Neural cell (in vitro differentiated cells): ENCODE data around the gene GNG4. TPM values are rescaled to one million over a fixed set of nuclear protein-coding genes. Genes with fewer than 3 reads are reported as not detected.

Experiments used
- H2AFZ ChIP-seq: fragments of 200-600, 300-800 bp; sonication (generic), shearing (Covaris generic); 2 replicates; pipeline ENCODE4 v1.6.0; 2014; ENCODE audit warnings: low read depth, mild to moderate bottlenecking, antibody characterized with exemption, low read length, moderate library complexity
- H3F3A ChIP-seq: fragments of 200-600 bp; shearing (Covaris generic); 2 replicates; pipeline ENCODE4 v1.6.1; 2016; ENCODE audit warnings: mild to moderate bottlenecking, moderate library complexity, mixed read lengths, antibody characterized with exemption, low read length; ENCODE audit not compliant: insufficient read depth, poor library complexity, severe bottlenecking
- H3K27ac ChIP-seq: fragments of 200-600, 300-800 bp; sonication (generic), shearing (Covaris generic); 2 replicates; pipeline ENCODE4 v1.5.1; 2014; ENCODE audit warnings: mild to moderate bottlenecking, low read length, moderate library complexity
- H3K27me3 ChIP-seq: fragments of 300-800, 200-600 bp; sonication (generic), shearing (Covaris generic); 2 replicates; pipeline ENCODE4 v1.6.0; 2014; ENCODE audit warnings: mild to moderate bottlenecking, low read depth, low read length, moderate library complexity; ENCODE audit not compliant: insufficient read depth
- H3K36me3 ChIP-seq: fragments of 300-800, 200-600 bp; sonication (generic), shearing (Covaris generic); 2 replicates; pipeline ENCODE4 v1.5.1; 2014; ENCODE audit warnings: mild to moderate bottlenecking, antibody characterized with exemption, low read length, moderate library complexity; ENCODE audit not compliant: insufficient read depth
- H3K4me2 ChIP-seq: fragments of 300-800, 200-600 bp; sonication (generic), shearing (Covaris generic); 2 replicates; pipeline ENCODE4 v1.6.0; 2014; ENCODE audit warnings: mild to moderate bottlenecking, low read length
- H3K4me3 ChIP-seq: fragments of 300-800, 200-600 bp; sonication (generic), shearing (Covaris generic); 2 replicates; pipeline ENCODE4 v1.5.1; 2014; ENCODE audit warnings: mild to moderate bottlenecking, low read length, moderate library complexity
- H3K79me2 ChIP-seq: fragments of 200-600 bp; shearing (Covaris generic); replicated peaks from 2 replicates; pipeline ENCODE4 v1.6.0; 2014; ENCODE audit warnings: mild to moderate bottlenecking, low read length, moderate library complexity; ENCODE audit not compliant: insufficient read depth
- H3K9ac ChIP-seq: fragments of 300-800, 200-600 bp; sonication (generic), shearing (Covaris generic); 2 replicates; pipeline ENCODE4 v1.6.1; 2016; ENCODE audit warnings: mild to moderate bottlenecking, low read length, mixed read lengths
- H3K9me2 ChIP-seq: fragments of 200-600 bp; shearing (Covaris generic); 2 replicates; pipeline ENCODE4 v1.6.1; 2016; ENCODE audit warnings: mild to moderate bottlenecking, low read length, mixed read lengths; ENCODE audit not compliant: insufficient read depth
- H3K9me3 ChIP-seq: fragments of 200-600, 300-800 bp; sonication (generic), shearing (Covaris generic); 2 replicates; pipeline ENCODE4 v1.6.1; 2016; ENCODE audit warnings: mild to moderate bottlenecking, mixed run types, low read length, moderate library complexity, mixed read lengths
- H4K20me1 ChIP-seq: fragments of 200-600 bp; shearing (Covaris generic); 2 replicates; pipeline ENCODE4 v1.6.1; 2016; ENCODE audit warnings: mild to moderate bottlenecking, mixed run types; ENCODE audit not compliant: insufficient read depth
- EP300 ChIP-seq: fragments of 450-650 bp; conservative IDR thresholded peaks from 2 replicates; pipeline ENCODE4 v1.6.1; 2014; ENCODE audit warnings: antibody characterized with exemption, mild to moderate bottlenecking, moderate library complexity; ENCODE audit not compliant: poor library complexity, severe bottlenecking
- EZH2 ChIP-seq: fragments of 200-600, 300-800 bp; shearing (Covaris generic), sonication (generic); IDR thresholded peaks from 2 replicates; pipeline ENCODE4 v1.6.1; 2014; ENCODE audit warnings: antibody characterized with exemption, low read length, borderline replicate concordance, mild to moderate bottlenecking; ENCODE audit not compliant: insufficient read depth, poor library complexity, severe bottlenecking
- MXI1 ChIP-seq: fragments of 450-650 bp; conservative IDR thresholded peaks from 2 replicates; pipeline ENCODE4 v1.6.1; 2014; ENCODE audit warnings: antibody characterized with exemption, mild to moderate bottlenecking; ENCODE audit not compliant: poor library complexity, severe bottlenecking
- POLR2AphosphoS5 ChIP-seq: IDR thresholded peaks from 2 replicates; pipeline ENCODE4 v1.6.1; 2012
- RAD21 ChIP-seq: fragments of 450-650 bp; conservative IDR thresholded peaks from 2 replicates; pipeline ENCODE4 v1.6.1; 2014; ENCODE audit warnings: antibody characterized with exemption, mild to moderate bottlenecking, moderate library complexity
- SMC3 ChIP-seq: fragments of 450-650 bp; conservative IDR thresholded peaks from 2 replicates; pipeline ENCODE4 v1.6.1; 2014; ENCODE audit warnings: antibody characterized with exemption, mild to moderate bottlenecking, moderate library complexity; ENCODE audit not compliant: poor library complexity
- TAF1 ChIP-seq: IDR thresholded peaks from 2 replicates; pipeline ENCODE4 v1.6.1; 2012; ENCODE audit warnings: low read depth
- polyA plus RNA-seq: library from polyadenylated mRNA; depleted of rRNA; stranded (reverse); fragments of >200 nt; gene quantifications from 2 replicates; pipeline ENCODE4 v1.2.3, GENCODE V29; 2014
- TF ChIP-seq, protein P1 (sequence below): IDR thresholded peaks from 2 replicates; pipeline ENCODE4 v1.6.1; 2012; ENCODE audit warnings: borderline replicate concordance
- TF ChIP-seq, protein P2 (sequence below): fragments of 450-650 bp; IDR thresholded peaks from 2 replicates; pipeline ENCODE4 v1.5.1; 2014; ENCODE audit warnings: antibody characterized with exemption, mild to moderate bottlenecking, moderate library complexity; ENCODE audit not compliant: poor library complexity, severe bottlenecking

The GNG4 gene
- polyA plus RNA-seq, 1 donor from 2014 or later: 63.2 TPM

DNA sequence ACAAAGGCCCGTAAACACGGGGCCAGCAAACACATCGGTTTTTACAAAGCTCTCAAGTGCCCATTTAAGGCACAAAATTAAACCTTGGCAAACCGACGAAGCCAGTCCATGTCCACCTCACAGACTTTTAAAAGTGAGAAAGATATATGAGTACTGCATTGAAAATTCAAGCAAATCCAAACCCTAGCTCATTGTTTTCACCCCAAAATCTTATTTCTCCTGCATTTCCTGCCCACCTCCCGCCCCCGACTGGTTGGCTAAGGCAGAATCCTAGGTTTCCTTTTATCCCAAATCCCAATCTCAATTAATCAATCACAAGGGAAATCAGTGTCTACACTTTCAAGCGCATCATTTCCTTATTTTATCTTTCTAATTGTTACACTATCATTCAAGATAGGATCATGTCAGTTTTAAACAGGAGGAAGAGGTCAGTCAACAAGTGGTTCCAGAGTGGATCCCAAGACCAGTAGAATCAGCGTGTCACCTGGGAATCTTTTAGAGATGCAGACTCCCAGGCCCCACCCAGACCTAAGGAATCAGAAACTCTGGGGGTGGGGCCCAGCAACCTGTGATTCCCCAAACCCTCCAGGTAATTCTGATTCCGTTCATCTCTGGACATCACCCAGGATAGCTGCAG lies 1.7 kb upstream of the GNG4 start:
- Histone ChIP-seq H3K27ac (no peak overlapping the region), H3K9me3 (no peaks in the 10 kb centered on the region), H3K9ac (peak overlapping the region; percentile 76), H3K79me2 (peaks cover 30% of the 10 kb centered on the region), H3K36me3 (no peaks in the 10 kb centered on the region), H3K27me3 (peaks cover 12% of the 10 kb centered on the region), H3K4me2 (no peak overlapping the region), H3K4me3 (peak overlapping the region; percentile 99), H2AFZ (no peak overlapping the region), H3K9me2 (no peaks in the 10 kb centered on the region), H4K20me1 (no peaks in the 10 kb centered on the region), H3F3A (no peaks in the 10 kb centered on the region)
- no peak for TF ChIP-seq RAD21
- no peak for TF ChIP-seq POLR2AphosphoS5
- no peak for TF ChIP-seq TAF1
- TF ChIP-seq, protein P1, sequence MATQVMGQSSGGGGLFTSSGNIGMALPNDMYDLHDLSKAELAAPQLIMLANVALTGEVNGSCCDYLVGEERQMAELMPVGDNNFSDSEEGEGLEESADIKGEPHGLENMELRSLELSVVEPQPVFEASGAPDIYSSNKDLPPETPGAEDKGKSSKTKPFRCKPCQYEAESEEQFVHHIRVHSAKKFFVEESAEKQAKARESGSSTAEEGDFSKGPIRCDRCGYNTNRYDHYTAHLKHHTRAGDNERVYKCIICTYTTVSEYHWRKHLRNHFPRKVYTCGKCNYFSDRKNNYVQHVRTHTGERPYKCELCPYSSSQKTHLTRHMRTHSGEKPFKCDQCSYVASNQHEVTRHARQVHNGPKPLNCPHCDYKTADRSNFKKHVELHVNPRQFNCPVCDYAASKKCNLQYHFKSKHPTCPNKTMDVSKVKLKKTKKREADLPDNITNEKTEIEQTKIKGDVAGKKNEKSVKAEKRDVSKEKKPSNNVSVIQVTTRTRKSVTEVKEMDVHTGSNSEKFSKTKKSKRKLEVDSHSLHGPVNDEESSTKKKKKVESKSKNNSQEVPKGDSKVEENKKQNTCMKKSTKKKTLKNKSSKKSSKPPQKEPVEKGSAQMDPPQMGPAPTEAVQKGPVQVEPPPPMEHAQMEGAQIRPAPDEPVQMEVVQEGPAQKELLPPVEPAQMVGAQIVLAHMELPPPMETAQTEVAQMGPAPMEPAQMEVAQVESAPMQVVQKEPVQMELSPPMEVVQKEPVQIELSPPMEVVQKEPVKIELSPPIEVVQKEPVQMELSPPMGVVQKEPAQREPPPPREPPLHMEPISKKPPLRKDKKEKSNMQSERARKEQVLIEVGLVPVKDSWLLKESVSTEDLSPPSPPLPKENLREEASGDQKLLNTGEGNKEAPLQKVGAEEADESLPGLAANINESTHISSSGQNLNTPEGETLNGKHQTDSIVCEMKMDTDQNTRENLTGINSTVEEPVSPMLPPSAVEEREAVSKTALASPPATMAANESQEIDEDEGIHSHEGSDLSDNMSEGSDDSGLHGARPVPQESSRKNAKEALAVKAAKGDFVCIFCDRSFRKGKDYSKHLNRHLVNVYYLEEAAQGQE: no peak
- no peak for TF ChIP-seq SMC3
- TF ChIP-seq EZH2: no peak
- no peak for TF ChIP-seq MXI1
- TF ChIP-seq, protein P2, sequence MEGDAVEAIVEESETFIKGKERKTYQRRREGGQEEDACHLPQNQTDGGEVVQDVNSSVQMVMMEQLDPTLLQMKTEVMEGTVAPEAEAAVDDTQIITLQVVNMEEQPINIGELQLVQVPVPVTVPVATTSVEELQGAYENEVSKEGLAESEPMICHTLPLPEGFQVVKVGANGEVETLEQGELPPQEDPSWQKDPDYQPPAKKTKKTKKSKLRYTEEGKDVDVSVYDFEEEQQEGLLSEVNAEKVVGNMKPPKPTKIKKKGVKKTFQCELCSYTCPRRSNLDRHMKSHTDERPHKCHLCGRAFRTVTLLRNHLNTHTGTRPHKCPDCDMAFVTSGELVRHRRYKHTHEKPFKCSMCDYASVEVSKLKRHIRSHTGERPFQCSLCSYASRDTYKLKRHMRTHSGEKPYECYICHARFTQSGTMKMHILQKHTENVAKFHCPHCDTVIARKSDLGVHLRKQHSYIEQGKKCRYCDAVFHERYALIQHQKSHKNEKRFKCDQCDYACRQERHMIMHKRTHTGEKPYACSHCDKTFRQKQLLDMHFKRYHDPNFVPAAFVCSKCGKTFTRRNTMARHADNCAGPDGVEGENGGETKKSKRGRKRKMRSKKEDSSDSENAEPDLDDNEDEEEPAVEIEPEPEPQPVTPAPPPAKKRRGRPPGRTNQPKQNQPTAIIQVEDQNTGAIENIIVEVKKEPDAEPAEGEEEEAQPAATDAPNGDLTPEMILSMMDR: no peak
- no peak for TF ChIP-seq EP300

DNA sequence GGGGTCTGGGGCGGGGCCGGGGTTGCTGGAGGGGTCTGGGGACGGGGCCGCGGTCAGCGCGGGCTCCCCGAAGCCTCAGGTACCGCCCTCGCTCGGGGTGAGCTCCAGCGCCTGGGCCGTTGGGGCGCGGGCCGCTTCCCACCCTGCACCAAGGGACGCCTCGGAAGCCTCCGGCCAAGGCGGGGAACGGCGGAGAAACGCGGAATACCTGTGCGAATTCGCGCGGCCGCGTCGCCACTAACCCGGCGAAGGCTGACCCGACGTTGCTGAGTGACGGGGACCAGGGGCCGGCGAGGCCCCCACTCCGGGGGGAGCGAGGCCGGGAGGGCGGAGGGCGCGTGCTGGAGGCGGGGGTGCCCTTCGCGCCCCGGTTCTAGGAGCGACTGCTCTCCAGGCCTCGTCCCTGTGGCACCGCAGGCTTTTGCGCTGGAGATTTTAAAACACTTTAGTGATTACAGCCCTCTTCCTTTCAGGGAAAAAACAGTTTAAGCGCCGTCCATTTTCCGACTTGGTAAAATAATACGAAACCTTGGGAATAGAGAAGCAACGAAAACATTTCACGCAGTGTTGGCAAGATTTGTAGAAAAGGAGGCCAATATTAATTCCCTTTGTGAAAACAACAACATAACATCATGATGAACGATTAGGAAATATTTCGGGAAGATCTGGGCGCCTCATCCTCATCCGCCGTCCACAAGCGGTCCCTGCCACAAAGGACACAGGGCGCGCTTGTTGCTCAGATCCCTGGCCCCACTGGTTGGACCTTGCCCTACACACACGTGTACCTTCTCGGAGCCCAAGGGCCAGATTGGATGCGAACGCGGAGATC lies 971 bp upstream of the GNG4 start:
- Histone ChIP-seq H3K27me3 (peaks cover 12% of the 10 kb centered on the region), H3K9me3 (no peaks in the 10 kb centered on the region), H3K4me2 (peak overlapping the region; percentile 38), H3K9me2 (no peaks in the 10 kb centered on the region), H3K27ac (peak overlapping the region; percentile 45), H4K20me1 (no peaks in the 10 kb centered on the region), H3K79me2 (peaks cover 35% of the 10 kb centered on the region), H2AFZ (peak overlapping the region; percentile 57), H3K36me3 (no peaks in the 10 kb centered on the region), H3K4me3 (peak overlapping the region; percentile 99), H3K9ac (peak overlapping the region; percentile 76), H3F3A (no peaks in the 10 kb centered on the region)
- TF ChIP-seq, protein P1: no peak
- TF ChIP-seq MXI1 (no peak), TAF1 (peak; percentile 26), RAD21 (peak; percentile 14), SMC3 (no peak), EP300 (no peak), EZH2 (no peak), POLR2AphosphoS5 (peak; percentile 32)
- TF ChIP-seq, protein P2: no peak
